HCT116 (cell line): ENCODE results near the gene SH3D19. TPM values are rescaled to one million over a fixed set of nuclear protein-coding genes. Genes with fewer than 3 reads are reported as not detected.

Experiments used
- ATAC-seq: fragments of 200-7000 bp; cut with Tn5 transposase; 2 replicates; pipeline ENCODE4 v1.9.1; 2020; ENCODE audit warnings: mild to moderate bottlenecking, moderate library complexity
- BruUV-seq: library from RNA; stranded (reverse); fragments of 400-500 nt; replicated peaks from 2 replicates; lab custom pipeline; 2021; lab: Mats Ljungman, UMichigan
- CTCF ChIA-PET: fragments of 300-600 bp; sonication (Branson Sonifier 250); formaldehyde crosslinking; loops from one replicate; lab custom pipeline; 2021; ENCODE audit warnings: antibody characterized with exemption; lab: Charles Lee
- POLR2A ChIA-PET: fragments of 300-600, 350-600 bp; sonication (Branson Sonifier 250); formaldehyde crosslinking; loops from one replicate; lab custom pipeline; 2021; ENCODE audit warnings: antibody characterized with exemption; lab: Charles Lee
- RAD21 ChIA-PET, 2 experiments: fragments of 300-600 bp; sonication (Branson Sonifier 250); formaldehyde crosslinking; loops; one replicate each; lab custom pipeline; 2023; ENCODE audit warnings: low total read pairs in 2 of 2; ENCODE audit not compliant: uncharacterized antibody in 2 of 2, unreplicated experiment in 2 of 2, low non-redundant PET in 1 of 2; lab: Charles Lee
- DNase-seq: peaks from one replicate; pipeline ENCODE4 v3.0.0-alpha.2; 2010; ENCODE audit warnings: low read depth, low spot score
- H2AFZ ChIP-seq: fragments of 200-600 bp; shearing (Covaris generic), sonication (generic); 2 replicates; pipeline ENCODE4 v1.6.1; 2017; ENCODE audit warnings: low read depth, mixed run types, mixed read lengths, antibody characterized with exemption, low read length; ENCODE audit not compliant: poor library complexity, severe bottlenecking
- H3K27ac ChIP-seq: 2 replicates; pipeline ENCODE4 v1.5.1; 2012; ENCODE audit warnings: low read depth, low read length
- H3K27me3 ChIP-seq: fragments of 200-600 bp; sonication (generic); 2 replicates; pipeline ENCODE4 v1.6.1; 2016; ENCODE audit warnings: mixed run types, low read length, mixed read lengths; ENCODE audit not compliant: insufficient read depth
- H3K36me3 ChIP-seq, 2 experiments: fragments of 200-500 bp in 1 of 2; fragments of 200-600 bp in 1 of 2; sonication (Bioruptor generic) in 1 of 2; sonication (generic) in 1 of 2; 2 replicates each; pipeline versions ENCODE4 v1.5.1 to v1.6.1; 2014 to 2016; ENCODE audit warnings: low read length in 2 of 2, inconsistent platforms in 1 of 2, mixed read lengths in 1 of 2, mixed run types in 1 of 2; ENCODE audit not compliant: insufficient read depth in 2 of 2, control insufficient read depth in 1 of 2
- H3K4me1 ChIP-seq, 2 experiments: fragments of 200-600 bp in 1 of 2; sonication (generic) in 1 of 2; 2 replicates each; pipeline versions ENCODE4 v1.5.1 to v1.6.1; 2012 to 2017; ENCODE audit warnings: low read length in 2 of 2, inconsistent platforms in 1 of 2, mild to moderate bottlenecking in 1 of 2, mixed read lengths in 1 of 2, mixed run types in 1 of 2, moderate library complexity in 1 of 2; ENCODE audit not compliant: insufficient read depth in 2 of 2, control insufficient read depth in 1 of 2
- H3K4me2 ChIP-seq: fragments of 200-600 bp; sonication (generic); 2 replicates; pipeline ENCODE4 v1.6.1; 2017; ENCODE audit warnings: mixed run types, low read length, mixed read lengths
- H3K4me3 ChIP-seq, 2 experiments: fragments of 200-600 bp in 1 of 2; sonication (generic) in 1 of 2; replicated peaks in 1 of 2; 2 replicates each; pipeline ENCODE4 v1.5.1; 2011 to 2016; ENCODE audit warnings: low read length in 2 of 2, control low read depth in 1 of 2, low read depth in 1 of 2, mild to moderate bottlenecking in 1 of 2, mixed read lengths in 1 of 2, mixed run types in 1 of 2
- H3K79me2 ChIP-seq: fragments of 200-600 bp; sonication (generic); 2 replicates; pipeline ENCODE4 v1.6.1; 2017; ENCODE audit warnings: mild to moderate bottlenecking, mixed run types, low read length, moderate library complexity, mixed read lengths; ENCODE audit not compliant: insufficient read depth
- H3K9ac ChIP-seq: fragments of 200-600 bp; sonication (generic); 2 replicates; pipeline ENCODE4 v1.6.1; 2016; ENCODE audit warnings: low read length, mixed read lengths
- H3K9me2 ChIP-seq: fragments of 200-600 bp; sonication (generic), shearing (Covaris generic); 2 replicates; pipeline ENCODE4 v1.6.1; 2017; ENCODE audit warnings: mixed run types, mild to moderate bottlenecking, moderate library complexity; ENCODE audit not compliant: insufficient read depth
- H3K9me3 ChIP-seq, 2 experiments: fragments of 200-500 bp in 1 of 2; fragments of 200-600 bp in 1 of 2; sonication (Bioruptor generic) in 1 of 2; sonication (generic) in 1 of 2; 2 replicates each; pipeline ENCODE4 v1.6.1; 2014 to 2017; ENCODE audit warnings: low read length in 2 of 2, mixed read lengths in 2 of 2, inconsistent platforms in 1 of 2, low read depth in 1 of 2, mild to moderate bottlenecking in 1 of 2, mixed run types in 1 of 2, moderate library complexity in 1 of 2; ENCODE audit not compliant: control insufficient read depth in 1 of 2, insufficient read depth in 1 of 2
- H4K20me1 ChIP-seq: fragments of 200-600 bp; sonication (generic), shearing (Covaris generic); 2 replicates; pipeline ENCODE4 v1.6.1; 2017; ENCODE audit warnings: mixed run types, mild to moderate bottlenecking, moderate library complexity; ENCODE audit not compliant: insufficient read depth
- EGR1 ChIP-seq: IDR thresholded peaks from 2 replicates; pipeline ENCODE4 v1.6.1; 2012; ENCODE audit warnings: low read depth
- EZH2 ChIP-seq: fragments of 200-600 bp; sonication (generic); IDR thresholded peaks from 2 replicates; pipeline ENCODE4 v1.6.1; 2017; ENCODE audit warnings: antibody characterized with exemption, mixed run types
- REST ChIP-seq: IDR thresholded peaks from 2 replicates; pipeline ENCODE4 v1.6.1; 2012; ENCODE audit warnings: low read depth
- SIN3A ChIP-seq: IDR thresholded peaks from 2 replicates; pipeline ENCODE4 v1.6.1; 2012; ENCODE audit warnings: low read depth
- SP1 ChIP-seq: IDR thresholded peaks from 2 replicates; pipeline ENCODE4 v1.6.1; 2012; ENCODE audit warnings: low read depth
- YY1 ChIP-seq: IDR thresholded peaks from 2 replicates; pipeline ENCODE4 v1.6.1; 2011; ENCODE audit warnings: low read length, low read depth, moderate library complexity, mild to moderate bottlenecking; ENCODE audit not compliant: insufficient replicate concordance; ENCODE audit errors: extremely low read depth
- ZBTB33 ChIP-seq: IDR thresholded peaks from 2 replicates; pipeline ENCODE4 v1.6.1; 2011; ENCODE audit warnings: mild to moderate bottlenecking, low read length, moderate library complexity; ENCODE audit not compliant: insufficient replicate concordance; ENCODE audit errors: extremely low read depth
- intact Hi-C: fragments of 100-400 bp; cut with micrococcal nuclease; formaldehyde crosslinking; loops from 2 replicates; pipeline ENCODE4 v1.10.0; 2022
- total RNA-seq: library from RNA; stranded (reverse); gene quantifications from one replicate; pipeline ENCODE4 v1.2.1, GENCODE V29; 2021; ENCODE audit not compliant: unreplicated experiment

Gene SH3D19
- total RNA-seq, 1 experiment from 2014 or later = 37.5 TPM

DNA sequence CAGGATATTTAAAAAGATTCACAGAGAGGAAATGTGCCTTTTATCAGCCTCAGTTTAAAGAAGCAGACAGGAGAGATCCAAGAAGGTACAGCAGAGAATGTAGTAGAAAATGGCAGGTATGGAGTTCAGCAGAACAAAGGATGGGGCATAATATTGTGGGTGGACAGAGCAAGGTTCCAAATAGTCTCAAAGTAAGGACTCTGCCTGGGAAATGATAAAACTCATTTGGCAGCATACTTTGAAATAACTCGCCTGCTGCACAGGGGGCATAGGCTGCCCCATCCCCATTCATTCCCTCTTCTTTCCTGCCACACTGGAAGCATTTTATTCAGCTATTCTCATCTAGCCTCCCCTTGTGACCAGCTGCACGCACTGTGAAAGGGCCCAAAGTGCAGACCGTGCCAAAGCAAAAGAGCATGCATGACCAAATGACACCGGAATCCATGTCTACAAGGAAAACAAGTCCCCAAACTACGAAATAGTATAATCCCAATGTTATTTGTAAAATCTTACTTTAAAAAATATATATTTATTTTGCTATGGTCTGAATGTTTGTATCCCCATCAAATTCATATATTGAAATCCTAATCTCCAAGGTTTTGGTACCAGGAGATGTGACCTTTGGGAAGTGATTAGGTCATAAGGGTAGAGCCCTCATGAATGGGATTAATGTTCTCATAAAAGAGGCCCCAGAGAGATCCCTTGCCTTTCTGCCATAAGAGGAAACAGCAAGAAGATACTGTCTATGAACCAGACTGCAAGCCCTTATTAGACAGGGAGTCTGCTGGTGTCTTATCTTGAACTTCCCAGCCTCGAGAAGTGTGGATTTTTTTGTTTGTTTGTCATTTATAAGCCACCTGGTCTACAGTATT, 125.8 kb downstream of the SH3D19 start:
- no peak overlapping the region for H3K4me3 ChIP-seq
- H3K9me3 ChIP-seq = no peaks in the 10 kb centered on the region
- H3K36me3 ChIP-seq = no peaks in the 10 kb centered on the region
- H3K9ac ChIP-seq = no peak overlapping the region
- H3K27ac ChIP-seq = no peak overlapping the region
- H3K4me2 ChIP-seq = no peak overlapping the region
- ChIA-PET POLR2A (no interaction called here), CTCF (no interaction called here), RAD21 (no interaction called here)
- H4K20me1 ChIP-seq = no peaks in the 10 kb centered on the region
- ATAC-seq = no peak
- TF ChIP-seq SIN3A (no peak), ZBTB33 (no peak), REST (no peak), EZH2 (no peak), SP1 (no peak), YY1 (no peak), EGR1 (no peak)
- no TSS peak for BruUV-seq
- H3K27me3 ChIP-seq = no peaks in the 10 kb centered on the region
- no peaks in the 10 kb centered on the region for H3K9me2 ChIP-seq
- intact Hi-C loops = no loop called here
- peaks cover 0 to 7% of the 10 kb centered on the region in 2 experiments; a peak in 2 of 4 replicates for H3K4me1 ChIP-seq
- 0 out of 2 replicates have a peak, but pooled peaks cover 5% of the 10 kb centered on the region for H3K79me2 ChIP-seq
- DNase-seq = no peak
- H2AFZ ChIP-seq = no peak overlapping the region
